ENCODE data around the gene DMBX1. TPM values are rescaled to one million over a fixed set of nuclear protein-coding genes. Genes with fewer than 3 reads are reported as not detected.

The DMBX1 gene
- total and polyA plus RNA-seq, 9 of the 15 experiments (the other 6 are each of a cell fraction or from before 2014, with no cell fraction given), result 0.25 to 4.3 (median 1.0) TPM

- TF ChIP-seq THRAP3 (IDR thresholded peaks at IDR 0.05; ENCODE audit: borderline replicate concordance) (peak; percentile 44; the same call in 1 of the 2 replicates), TSHZ1 (CRISPR knock-in tag; IDR thresholded peaks at IDR 0.05) (no peak), NCOA2 (IDR thresholded peaks at IDR 0.05; ENCODE audit: partially characterized antibody in 2 of 2) (no peak), RHOXF2B (CRISPR knock-in tag; conservative IDR thresholded peaks at IDR 0.05) (no peak), ZFP1 (CRISPR knock-in tag; IDR thresholded peaks at IDR 0.05) (no peak), BRF1 (IDR thresholded peaks at IDR 0.05; ENCODE audit: borderline replicate concordance, extremely low read depth, insufficient read length) (no peak), MTA1 (IDR thresholded peaks at IDR 0.05; ENCODE audit: borderline replicate concordance) (no peak), ZNF23 (CRISPR knock-in tag; IDR thresholded peaks at IDR 0.05) (no peak), RFX1 (IDR thresholded peaks at IDR 0.05) (no peak), PPARD (CRISPR knock-in tag; IDR thresholded peaks at IDR 0.05) (no peak), ZNF764 (CRISPR knock-in tag; IDR thresholded peaks at IDR 0.05; ENCODE audit: low read depth) (no peak), HCFC1 (IDR thresholded peaks at IDR 0.05; ENCODE audit: low read depth, low read length) (no peak), COPS2 (conservative IDR thresholded peaks at IDR 0.05) (no peak), ZNF239 (CRISPR knock-in tag; IDR thresholded peaks at IDR 0.05) (peak; percentile 63), GATAD2B (IDR thresholded peaks at IDR 0.05; ENCODE audit: borderline replicate concordance) (no peak), ZNF408 (CRISPR knock-in tag; IDR thresholded peaks at IDR 0.05; ENCODE audit: low read depth) (no peak), MLX (CRISPR knock-in tag; conservative IDR thresholded peaks at IDR 0.05) (no peak)
Measured at GRCh38 chr1:46527474-46528296, 38.0 kb downstream of the DMBX1 start (continued).
